Endothelial cell of umbilical vein (primary cell): ENCODE data around the gene CMIP. TPM values are rescaled to one million over a fixed set of nuclear protein-coding genes. Genes with fewer than 3 reads are reported as not detected.

Experiments used
- microRNA-seq: library from miRNA; unstranded; fragments of <30 nt; microRNA quantifications from one replicate; pipeline ENCODE4 v1.2.0, GENCODE V29; 2021; ENCODE audit warnings: borderline number of aligned reads, borderline replicate concordance
- polyA plus RNA-seq, 4 experiments: library from polyadenylated mRNA; depleted of rRNA in 3 of 4; stranded (reverse) in 3 of 4; unstranded in 1 of 4; fragments of >200 nt; gene quantifications; 2 replicates each; pipeline versions ENCODE4 v1.2.1 to v1.2.3, GENCODE V29; 2011 to 2012; ENCODE audit warnings: missing spikeins in 1 of 4
- small RNA-seq: library from RNA; depleted of rRNA; stranded (forward); fragments of <200 nt; gene quantifications from one replicate; pipeline ENCODE3, GENCODE V24; 2012; ENCODE audit warnings: low replicate concordance, low read depth; ENCODE audit not compliant: insufficient read depth, insufficient read length
- total RNA-seq: library from RNA; stranded (reverse); gene quantifications from 2 replicates; pipeline ENCODE4 v1.2.3, GENCODE V29; 2021

The CMIP gene
- total and polyA plus RNA-seq, 2 donors (not counting 3 experiments of a cell fraction or from before 2014, with no cell fraction given): 29.0 to 101 TPM

Small RNA genes lying within 50 kb of the gene (microRNA-seq; reads per million reads assigned to microRNA genes)
- gene MIR6504 (not detected), gene MIR7854 (3.8 reads per million, percentile 3 among the genes with 10 or more reads in this experiment)

Small RNA genes lying within 50 kb of the gene (small RNA-seq; reads per million reads assigned to genes)
- gene MIR6504 (not detected), gene MIR7854 (not detected)

Other genes with a start within 250 kb of the CMIP start
- gene BCO1, start 206.1 kb upstream of the CMIP start, total RNA-seq: not detected in 2 replicates
- not detected in 2 replicates for gene BCO1, start 206.1 kb upstream of the CMIP start, polyA plus RNA-seq
- 11.1 and 12.2 TPM in 2 replicates for gene GAN, start 129.8 kb upstream of the CMIP start, total RNA-seq
- 1.6 and 1.8 TPM in 2 replicates for gene GAN, start 129.8 kb upstream of the CMIP start, polyA plus RNA-seq